Activated B cell treated with CpG ODN at 0.5 μM for 24 hours (primary cell): ENCODE data around the gene GLI3. TPM values are rescaled to one million over a fixed set of nuclear protein-coding genes. Genes with fewer than 3 reads are reported as not detected.

Experiments used
- ATAC-seq: fragments of 200-7000 bp; cut with Tn5 transposase; one replicate; pipeline ENCODE4 v1.10.0; 2021; ENCODE audit warnings: low read depth, mild to moderate bottlenecking, moderate library complexity
- CTCF ChIA-PET: fragments of 350-600 bp; sonication (Branson Sonifier 250); formaldehyde crosslinking; loops from one replicate; lab custom pipeline; 2021; ENCODE audit warnings: antibody characterized with exemption; lab: Charles Lee
- POLR2A ChIA-PET: fragments of 350-600 bp; sonication (Branson Sonifier 250); formaldehyde crosslinking; loops from one replicate; lab custom pipeline; 2021; ENCODE audit warnings: antibody characterized with exemption; lab: Charles Lee
- DNase-seq: peaks from one replicate; pipeline ENCODE4 v3.0.0; 2022
- H3K27ac Mint-ChIP-seq: one replicate; pipeline ENCODE4 v1.8.0; 2020; ENCODE audit warnings: mixed read lengths
- H3K27me3 Mint-ChIP-seq: one replicate; pipeline ENCODE4 v1.8.0; 2021; ENCODE audit warnings: mixed read lengths
- H3K36me3 Mint-ChIP-seq: one replicate; pipeline ENCODE4 v1.8.0; 2021; ENCODE audit warnings: low read depth, mixed read lengths
- H3K4me1 Mint-ChIP-seq: one replicate; pipeline ENCODE4 v1.8.0; 2021; ENCODE audit warnings: mixed read lengths
- H3K4me3 Mint-ChIP-seq: one replicate; pipeline ENCODE4 v1.8.0; 2020; ENCODE audit warnings: mild to moderate bottlenecking, mixed read lengths
- H3K9me3 Mint-ChIP-seq: one replicate; pipeline ENCODE4 v1.8.0; 2020; ENCODE audit warnings: mixed read lengths
- CTCF ChIP-seq: fragments of 200-600 bp; IDR thresholded peaks from one replicate; pipeline ENCODE4 v1.8.0; 2022; ENCODE audit warnings: antibody characterized with exemption, mild to moderate bottlenecking
- intact Hi-C: fragments of 100-400 bp; cut with micrococcal nuclease; formaldehyde crosslinking; loops from one replicate; pipeline ENCODE4 v1.15.1; 2024
- total RNA-seq: library from RNA; stranded (reverse); gene quantifications from 2 replicates; pipeline ENCODE4 v1.2.3, GENCODE V29; 2022

Gene GLI3
- total RNA-seq, 1 donor from 2014 or later: not detected

GRCh38 chr7:42115795-42116194 is 121.2 kb downstream of the GLI3 start:
- no peaks in the 10 kb centered on the region for H3K9me3 Mint-ChIP-seq
- no peaks in the 10 kb centered on the region for H3K36me3 Mint-ChIP-seq
- H3K4me3 Mint-ChIP-seq: no peak overlapping the region
- POLR2A ChIA-PET: no interaction called here
- no peaks in the 10 kb centered on the region for H3K4me1 Mint-ChIP-seq
- intact Hi-C loops: no loop called here
- H3K27ac Mint-ChIP-seq: no peak overlapping the region
- no peak for TF ChIP-seq CTCF
- DNase-seq: no peak
- no peak for ATAC-seq
- CTCF ChIA-PET: no interaction called here
- peaks cover 8% of the 10 kb centered on the region for H3K27me3 Mint-ChIP-seq

GRCh38 chr7:42110333-42110732 is 126.7 kb downstream of the GLI3 start:
- POLR2A ChIA-PET: no interaction called here
- no peaks in the 10 kb centered on the region for H3K36me3 Mint-ChIP-seq
- H3K27me3 Mint-ChIP-seq: peaks cover 5% of the 10 kb centered on the region
- H3K4me3 Mint-ChIP-seq: no peak overlapping the region
- no peak for TF ChIP-seq CTCF
- no peaks in the 10 kb centered on the region for H3K9me3 Mint-ChIP-seq
- H3K4me1 Mint-ChIP-seq: no peaks in the 10 kb centered on the region
- no peak overlapping the region for H3K27ac Mint-ChIP-seq
- DNase-seq: no peak
- no peak for ATAC-seq
- CTCF ChIA-PET: no interaction called here
- intact Hi-C loops: no loop called here

GRCh38 chr7:42108803-42109528 is 128.0 kb downstream of the GLI3 start:
- CTCF ChIA-PET: no interaction called here
- DNase-seq: no peak
- intact Hi-C loops: no loop called here
- Mint-ChIP-seq H3K4me3 (no peak overlapping the region), H3K4me1 (no peaks in the 10 kb centered on the region), H3K36me3 (no peaks in the 10 kb centered on the region), H3K27me3 (peaks cover 4% of the 10 kb centered on the region), H3K27ac (no peak overlapping the region), H3K9me3 (no peaks in the 10 kb centered on the region)
- no peak for ATAC-seq
- POLR2A ChIA-PET: no interaction called here
- no peak for TF ChIP-seq CTCF

- ATAC-seq (no peak), DNase-seq (no peak)
- Mint-ChIP-seq H3K36me3 (no peaks in the 10 kb centered on the region), H3K4me1 (no peaks in the 10 kb centered on the region), H3K27ac (no peak overlapping the region), H3K4me3 (no peak overlapping the region), H3K27me3 (peaks cover 4% of the 10 kb centered on the region), H3K9me3 (no peaks in the 10 kb centered on the region)
- ChIA-PET POLR2A (no interaction called here), CTCF (no interaction called here)
- no peak for TF ChIP-seq CTCF
- intact Hi-C loops: no loop called here
These were observed 129.3 kb downstream of the GLI3 start for GRCh38 chr7:42107484-42108240.

GRCh38 chr7:42106562-42106961 is 130.4 kb downstream of the GLI3 start:
- Mint-ChIP-seq H3K36me3 (no peaks in the 10 kb centered on the region), H3K27me3 (peaks cover 4% of the 10 kb centered on the region), H3K4me1 (no peaks in the 10 kb centered on the region), H3K9me3 (no peaks in the 10 kb centered on the region), H3K4me3 (no peak overlapping the region), H3K27ac (no peak overlapping the region)
- intact Hi-C loops: no loop called here
- ChIA-PET POLR2A (no interaction called here), CTCF (no interaction called here)
- TF ChIP-seq CTCF: no peak
- DNase-seq: no peak
- no peak for ATAC-seq
